ENCODE data around the gene ST8SIA1.

DNA sequence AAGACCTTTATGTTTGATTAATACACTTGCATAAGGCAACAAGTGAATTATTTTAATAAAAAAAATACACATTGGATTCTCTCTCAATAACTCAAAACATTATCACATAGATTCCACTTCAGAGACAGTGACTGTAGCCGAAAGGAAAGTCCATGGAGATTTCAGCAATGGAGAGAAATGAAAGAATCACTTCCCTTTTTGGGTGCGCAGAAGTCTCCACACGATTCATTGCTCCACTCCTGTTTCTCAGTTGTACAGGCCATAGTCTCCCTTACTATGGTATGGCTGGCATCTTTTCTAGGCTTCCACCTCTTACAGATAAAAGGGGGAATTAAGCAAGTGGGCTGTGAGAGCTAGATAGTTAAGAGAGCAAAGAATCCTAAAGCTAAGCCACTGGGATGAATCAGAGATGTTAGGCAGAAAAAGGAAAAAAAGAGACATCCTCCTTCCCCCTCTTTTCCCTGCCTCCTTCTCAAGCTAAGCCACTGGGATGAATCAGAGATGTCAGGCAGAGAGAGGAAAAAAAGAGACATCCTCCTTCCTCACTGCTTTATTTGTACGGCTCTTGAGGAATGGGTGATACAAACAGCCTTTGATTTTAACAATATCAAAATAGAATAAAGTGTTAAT is 16.3 kb downstream of the ST8SIA1 start:
- TF ChIP-seq, protein P1, sequence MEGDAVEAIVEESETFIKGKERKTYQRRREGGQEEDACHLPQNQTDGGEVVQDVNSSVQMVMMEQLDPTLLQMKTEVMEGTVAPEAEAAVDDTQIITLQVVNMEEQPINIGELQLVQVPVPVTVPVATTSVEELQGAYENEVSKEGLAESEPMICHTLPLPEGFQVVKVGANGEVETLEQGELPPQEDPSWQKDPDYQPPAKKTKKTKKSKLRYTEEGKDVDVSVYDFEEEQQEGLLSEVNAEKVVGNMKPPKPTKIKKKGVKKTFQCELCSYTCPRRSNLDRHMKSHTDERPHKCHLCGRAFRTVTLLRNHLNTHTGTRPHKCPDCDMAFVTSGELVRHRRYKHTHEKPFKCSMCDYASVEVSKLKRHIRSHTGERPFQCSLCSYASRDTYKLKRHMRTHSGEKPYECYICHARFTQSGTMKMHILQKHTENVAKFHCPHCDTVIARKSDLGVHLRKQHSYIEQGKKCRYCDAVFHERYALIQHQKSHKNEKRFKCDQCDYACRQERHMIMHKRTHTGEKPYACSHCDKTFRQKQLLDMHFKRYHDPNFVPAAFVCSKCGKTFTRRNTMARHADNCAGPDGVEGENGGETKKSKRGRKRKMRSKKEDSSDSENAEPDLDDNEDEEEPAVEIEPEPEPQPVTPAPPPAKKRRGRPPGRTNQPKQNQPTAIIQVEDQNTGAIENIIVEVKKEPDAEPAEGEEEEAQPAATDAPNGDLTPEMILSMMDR (IDR thresholded peaks at IDR 0.05), result no peak
- no peak for TF ChIP-seq POLR2A (IDR thresholded peaks at IDR 0.05)

Measured in lower leg skin (tissue), 3 donors.